Activated gamma-delta T cell treated with anti-CD3 and anti-CD28 coated beads, Interleukin-2, amount 50 U/mL, for 16 hours (primary cell): Measurements from ENCODE around the gene CNTNAP1.
"Not testable (repeated sequence)": the region's sequence is repeated elsewhere in the genome, so short reads cannot be mapped to it uniquely, and the experiment has no call there.

ENCODE experiments used
- DNase-seq: peaks from one replicate; pipeline ENCODE4 v3.0.0-alpha.2; 2020; ENCODE audit warnings: low read depth

CNTNAP1 gene

GRCh38 chr17:42681976-42682721, at the start of gene CNTNAP1:
Gene CNTNAP1, plus strand, starts transcription at chr17:42682531. Its CDS starts 299 bp downstream, at chr17:42682830.
- no peak for DNase-seq

DNA sequence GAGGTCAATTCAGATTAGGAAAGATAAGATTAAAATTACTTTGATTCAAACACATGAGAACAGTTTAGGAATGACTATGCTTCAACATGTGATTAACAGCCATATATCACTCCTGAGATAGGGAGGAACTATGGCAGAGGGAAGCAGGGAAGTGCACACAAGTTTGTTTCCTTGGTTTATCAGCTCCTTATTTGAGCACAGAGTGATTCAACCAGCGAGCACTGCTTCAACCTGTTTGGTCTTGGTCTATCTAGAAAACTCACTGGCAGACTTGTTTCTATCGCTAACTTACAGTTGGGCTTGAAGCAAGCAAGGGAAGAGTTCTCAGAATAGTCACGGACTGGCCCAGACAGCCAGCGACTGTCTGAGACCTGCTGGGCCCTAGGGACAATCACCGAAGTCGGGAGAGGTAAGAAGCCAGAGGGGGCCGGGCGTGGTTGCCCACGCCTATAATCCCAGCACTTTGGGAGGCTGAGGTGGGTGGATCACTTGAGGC, 49.3 kb upstream of the CNTNAP1 start:
- no peak for DNase-seq

DNA sequence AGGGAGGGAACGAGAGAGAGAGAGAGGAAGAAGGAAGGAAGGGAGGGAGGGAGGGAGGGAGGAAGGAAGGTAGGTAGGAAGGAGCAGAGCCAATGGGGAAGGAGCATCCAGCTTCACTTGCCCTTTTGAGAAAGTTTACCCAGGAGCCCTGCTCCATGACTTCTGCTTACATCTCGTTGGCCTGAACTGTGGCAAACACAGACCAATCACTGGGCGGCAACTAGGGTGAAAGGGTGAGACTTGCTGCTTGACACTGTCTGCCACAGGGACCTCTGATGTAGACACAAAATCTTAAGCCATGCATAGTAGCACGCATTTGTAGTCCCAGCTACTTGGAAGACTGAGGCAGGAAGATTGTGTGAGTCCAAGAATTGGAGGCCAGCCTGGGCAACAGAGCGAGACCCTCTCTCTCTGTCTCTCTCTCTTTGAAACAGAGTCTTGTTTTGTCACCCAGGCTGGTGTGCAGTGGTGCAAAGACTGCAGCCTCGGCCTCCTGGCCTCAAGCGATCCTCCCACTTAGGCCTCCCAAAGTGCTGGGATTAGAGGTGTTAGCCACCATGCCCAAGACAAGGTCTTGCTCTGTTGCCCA, 42.7 kb upstream of the CNTNAP1 start:
- DNase-seq: no peak

DNA sequence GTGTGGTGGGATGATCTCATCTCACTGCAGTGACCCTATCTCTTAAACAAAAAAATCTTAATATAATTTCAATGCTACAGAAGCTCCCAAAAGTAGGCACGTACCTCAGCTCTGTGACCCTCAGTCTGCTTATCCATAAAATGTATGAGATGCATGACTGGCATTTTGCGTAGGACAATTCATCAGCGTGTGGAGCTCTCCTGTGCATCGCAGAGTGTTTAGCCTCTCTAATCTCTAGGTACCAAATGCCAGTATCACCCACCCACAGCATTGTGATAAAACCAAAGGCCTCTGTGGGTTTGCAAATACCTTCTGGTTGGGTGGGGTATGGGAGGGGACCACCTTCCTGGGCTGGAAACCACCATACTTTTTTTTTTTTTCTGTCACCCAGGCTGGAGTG, 42.2 kb upstream of the CNTNAP1 start:
- DNase-seq: no peak

DNA sequence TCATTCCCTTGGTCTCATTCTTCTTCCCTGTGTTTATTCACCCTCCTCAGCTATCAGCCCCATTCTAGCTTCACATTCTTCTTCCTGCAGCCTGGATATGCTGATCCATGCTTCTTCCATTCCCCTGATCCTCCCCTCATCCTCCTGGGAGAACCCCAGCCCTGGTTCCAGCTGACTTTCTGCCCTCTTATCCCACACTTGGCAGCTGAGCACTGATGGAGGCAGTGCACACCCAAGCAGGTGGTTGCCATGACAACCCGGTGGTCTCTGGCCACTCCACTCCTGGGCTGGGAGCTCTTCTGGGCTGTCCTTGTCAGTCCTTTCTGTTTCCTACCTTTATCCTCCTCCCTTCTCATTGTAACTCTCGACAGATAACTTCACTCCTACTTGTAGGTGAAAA, 40.0 kb upstream of the CNTNAP1 start:
- no peak for DNase-seq

DNA sequence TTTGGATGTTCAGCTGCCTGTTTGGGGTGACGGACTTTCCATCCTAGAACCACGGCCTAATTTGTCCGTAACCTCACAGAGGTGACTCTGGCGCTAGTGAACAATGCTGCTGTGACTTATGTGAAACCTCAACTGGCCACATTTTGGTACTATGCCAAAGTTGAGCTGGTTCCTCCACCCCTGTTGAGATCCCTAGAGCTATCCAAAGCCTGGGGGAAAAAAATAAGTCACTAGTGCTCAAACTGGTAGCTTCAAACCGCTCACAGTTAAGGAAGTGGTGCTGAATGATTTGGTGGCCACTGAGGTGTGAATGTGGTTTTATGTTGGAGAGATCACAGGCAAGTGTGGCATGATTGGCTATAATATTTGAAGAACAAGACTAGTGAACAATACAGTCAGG, 34.6 kb upstream of the CNTNAP1 start:
- DNase-seq: no peak

DNA sequence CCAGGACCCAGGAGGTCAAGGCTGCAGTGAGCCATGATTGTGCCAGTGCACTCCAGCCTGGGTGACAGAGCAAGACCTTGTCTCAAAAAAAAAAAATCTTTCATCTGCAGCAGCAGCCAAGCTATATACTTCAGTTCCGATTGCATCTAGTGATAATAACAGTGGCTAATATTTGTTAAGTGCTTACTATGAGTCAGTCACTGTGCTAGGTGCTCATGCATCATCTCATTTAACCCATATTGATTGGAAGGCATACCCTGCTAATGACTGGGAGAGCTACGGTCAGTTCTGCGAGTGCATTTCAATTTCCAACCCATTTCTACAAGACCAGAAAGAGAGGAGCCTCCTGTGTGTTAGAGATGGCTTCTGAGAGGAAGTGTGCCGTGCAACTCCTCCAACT, 30.9 kb upstream of the CNTNAP1 start:
- no peak for DNase-seq

GRCh38 chr17:42653179-42654124, 28.9 kb upstream of the CNTNAP1 start:
- no peak for DNase-seq

DNA sequence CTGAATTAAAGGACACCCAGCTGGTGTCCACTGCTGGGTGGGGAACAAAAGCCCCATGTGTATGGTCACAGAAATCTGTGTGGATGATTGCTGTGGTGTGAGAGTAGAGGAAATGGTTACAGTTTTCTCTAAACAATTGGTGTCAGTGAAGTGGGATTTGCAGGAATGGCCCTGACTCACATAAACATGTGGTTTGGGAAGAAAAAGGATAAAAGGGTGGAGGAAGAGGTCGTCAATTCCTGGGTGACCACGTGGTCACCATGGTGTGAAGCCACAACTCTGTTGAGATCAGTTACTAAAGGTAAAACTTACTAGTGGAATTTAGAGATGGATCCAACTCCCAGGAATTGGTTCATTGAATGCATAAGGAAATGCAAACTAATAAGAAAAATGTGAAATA, 26.8 kb upstream of the CNTNAP1 start:
- DNase-seq: no peak

DNA sequence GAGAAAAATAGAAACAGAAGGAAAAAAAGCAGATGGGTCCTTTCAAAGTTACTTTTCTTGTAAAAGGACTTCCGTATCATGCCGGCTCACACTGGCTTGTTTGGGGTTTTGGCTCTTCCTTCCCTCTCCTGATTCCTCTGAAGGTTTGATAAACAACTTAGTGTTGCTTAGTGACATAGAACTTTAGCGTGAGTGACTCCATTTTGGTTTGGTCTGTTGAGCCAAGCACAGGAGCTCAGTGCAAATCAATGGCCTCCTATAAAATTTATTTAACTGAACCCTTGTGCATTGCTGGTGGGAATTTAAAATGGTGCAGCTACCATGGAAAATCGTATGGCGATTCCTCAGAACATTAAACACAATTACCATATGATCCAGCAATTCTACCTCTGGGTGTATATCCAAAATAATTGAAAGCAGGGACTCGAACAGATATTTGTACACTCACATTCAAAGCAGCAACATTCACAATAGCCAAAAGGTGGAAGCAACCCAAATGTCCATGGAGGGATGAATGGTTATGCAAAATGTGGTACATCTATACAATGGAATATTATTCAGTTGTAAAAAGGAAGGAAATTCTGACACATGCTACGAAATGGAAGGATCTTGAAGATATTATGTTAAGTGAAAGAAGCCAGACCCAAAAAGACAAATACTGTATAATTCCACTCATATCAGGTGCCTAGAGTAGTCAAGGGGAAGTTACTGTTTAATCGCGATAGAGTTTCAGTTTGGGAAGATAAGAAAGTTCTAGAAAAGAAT, 24.3 kb upstream of the CNTNAP1 start:
- no peak for DNase-seq

DNA sequence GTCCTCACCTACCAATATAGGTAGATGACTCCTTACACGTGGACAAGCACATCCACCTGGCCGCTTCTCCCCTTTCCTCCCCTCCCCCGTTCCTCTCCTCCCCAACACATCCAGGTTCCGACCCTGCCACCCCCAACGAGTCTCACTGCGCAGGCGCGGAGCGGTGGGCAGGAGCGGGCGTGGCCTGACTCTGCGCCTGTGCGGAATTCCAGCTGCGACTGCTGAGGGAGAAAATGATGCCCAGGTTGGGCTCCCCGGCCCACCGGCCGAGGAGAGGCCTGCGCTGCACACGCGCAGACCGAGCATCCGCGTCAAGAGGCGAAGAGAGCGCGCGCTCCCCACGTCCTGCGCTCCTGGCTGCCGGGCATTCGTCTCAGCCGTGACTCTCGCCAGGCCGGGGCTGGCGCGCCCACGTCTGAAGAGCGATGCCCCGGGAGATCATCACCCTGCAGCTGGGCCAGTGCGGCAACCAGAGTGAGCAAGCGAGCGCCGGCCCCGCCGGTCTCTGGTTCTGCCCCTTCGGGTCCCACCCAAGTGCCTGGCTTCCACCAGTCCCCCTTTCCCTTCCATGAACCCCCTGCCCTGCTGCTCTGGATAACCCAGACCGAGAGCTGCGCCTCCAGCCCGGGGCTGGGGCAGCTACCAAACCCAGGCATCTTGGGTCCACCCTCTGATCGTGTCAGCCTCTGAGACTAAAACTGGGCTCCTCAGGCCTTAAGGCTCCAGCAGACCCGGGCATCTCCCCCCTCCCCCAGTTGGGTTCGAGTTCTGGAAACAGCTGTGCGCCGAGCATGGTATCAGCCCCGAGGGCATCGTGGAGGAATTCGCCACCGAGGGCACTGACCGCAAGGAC, 23.0 kb upstream of the CNTNAP1 start, which contains the start of gene TUBG2:
Gene TUBG2, plus strand, starts transcription at position 206 of the 853 bp plus-strand sequence. Its CDS starts 220 bp downstream, at position 426.
- DNase-seq: peak; percentile 55

DNA sequence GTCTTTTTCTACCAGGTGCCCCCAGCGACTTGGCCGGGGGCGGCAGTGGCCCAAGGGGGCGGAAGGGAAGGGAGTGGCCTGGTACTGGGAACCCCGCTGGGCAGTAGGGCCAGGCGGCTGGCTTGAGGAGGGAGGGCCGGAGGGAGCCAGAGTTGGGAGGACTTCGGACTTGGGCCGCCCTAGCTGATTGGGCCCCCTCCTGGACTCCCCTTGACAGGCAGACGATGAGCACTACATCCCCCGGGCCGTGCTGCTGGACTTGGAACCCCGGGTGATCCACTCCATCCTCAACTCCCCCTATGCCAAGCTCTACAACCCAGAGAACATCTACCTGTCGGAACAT, 22.4 kb upstream of the CNTNAP1 start:
- DNase-seq: not testable (repeated sequence)

DNA sequence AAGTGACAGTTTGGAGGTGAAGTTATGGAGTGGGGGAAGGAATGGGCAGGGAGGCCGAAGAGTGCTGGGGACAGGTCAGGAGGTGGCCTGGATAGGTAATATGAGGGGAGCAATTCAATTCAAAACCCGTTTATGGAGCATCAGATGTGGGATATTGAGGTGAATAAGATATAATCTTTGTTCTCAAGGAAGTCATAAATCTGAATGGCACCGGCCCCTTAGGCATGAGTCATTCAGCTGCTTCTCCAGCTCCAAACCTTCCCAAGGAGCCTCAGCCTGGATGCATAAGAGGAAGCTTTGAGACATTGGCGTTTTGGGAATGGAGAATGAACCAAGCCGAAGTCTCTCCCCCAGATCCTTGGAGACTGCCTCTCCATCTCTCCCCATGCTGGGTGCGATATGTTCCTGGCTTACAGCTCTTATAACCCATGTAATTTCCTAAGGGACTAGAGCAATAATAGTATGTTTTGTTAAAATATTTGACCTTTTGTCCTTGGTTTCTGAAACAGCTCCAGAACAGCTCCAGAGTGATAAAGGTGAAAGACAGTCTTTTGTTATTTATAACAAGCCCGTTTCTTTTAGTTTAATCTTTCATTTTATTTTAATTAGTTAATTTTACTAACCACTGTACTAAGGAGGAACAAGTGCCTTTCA, 21.5 kb upstream of the CNTNAP1 start:
- DNase-seq: no peak

DNA sequence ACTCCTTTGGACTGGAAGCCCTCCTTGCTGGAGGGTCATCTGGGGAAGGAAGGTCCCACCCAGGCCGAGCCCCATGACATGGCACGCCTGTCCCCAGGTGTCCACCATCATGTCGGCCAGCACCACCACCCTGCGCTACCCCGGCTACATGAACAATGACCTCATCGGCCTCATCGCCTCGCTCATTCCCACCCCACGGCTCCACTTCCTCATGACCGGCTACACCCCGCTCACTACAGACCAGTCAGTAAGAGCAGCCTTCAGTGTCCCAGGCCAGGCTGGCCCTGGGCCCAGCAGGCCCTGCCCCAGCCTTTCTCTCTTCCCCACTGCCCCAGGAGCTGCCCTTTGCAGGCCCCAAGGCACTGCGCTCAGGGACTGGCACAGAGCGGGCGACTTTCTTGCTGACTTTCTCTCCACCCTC, 16.7 kb upstream of the CNTNAP1 start:
- no peak for DNase-seq

- not testable (repeated sequence) for DNase-seq
These were observed 16.2 kb upstream of the CNTNAP1 start for GRCh38 chr17:42666126-42666525.

GRCh38 chr17:42667088-42667951, 15.0 kb upstream of the CNTNAP1 start:
- no peak for DNase-seq

- no peak for DNase-seq
These were observed 12.7 kb upstream of the CNTNAP1 start for GRCh38 chr17:42669705-42669976.

GRCh38 chr17:42669977-42670788, 12.1 kb upstream of the CNTNAP1 start:
- no peak for DNase-seq
